Measurements from ENCODE around the gene ADAMTS2.

The ADAMTS2 gene

DNA sequence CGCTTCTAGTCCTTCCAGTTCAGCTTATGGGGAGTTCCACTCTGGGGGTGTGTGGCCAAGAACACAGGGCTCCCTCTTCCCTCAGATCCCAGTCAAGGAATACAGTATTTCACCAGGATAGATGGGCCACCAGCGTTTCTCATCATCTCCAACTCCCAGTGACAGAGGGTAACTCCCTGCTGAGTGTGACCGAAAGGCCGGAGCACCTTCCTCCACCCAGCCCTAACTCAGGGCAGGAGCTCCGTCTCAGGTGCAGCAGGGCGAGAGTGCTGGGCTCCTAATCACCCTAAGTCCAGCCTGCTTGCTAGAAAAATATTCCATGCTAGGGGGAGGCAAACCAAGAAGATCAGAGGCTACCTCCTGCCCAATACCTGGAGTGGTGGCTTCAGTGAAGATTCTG, 102.6 kb downstream of the ADAMTS2 start:
- Histone ChIP-seq H3K9me3 (ENCODE audit: control insufficient read depth in 1 of 2, low read length in 2 of 2) (peaks cover 0 to 2% of the 10 kb centered on the region in 2 donors), H3K27ac (ENCODE audit: low read length) (no peak overlapping the region), H3K27me3 (ENCODE audit: low read depth, low read length) (no peaks in the 10 kb centered on the region), H3K36me3 (ENCODE audit: control insufficient read depth in 1 of 2, insufficient read depth in 2 of 2, low read length in 2 of 2) (no peaks in the 10 kb centered on the region), H3K4me3 (ENCODE audit: low read depth in 1 of 2, low read length in 2 of 2) (no peak overlapping the region), H3K4me1 (ENCODE audit: control insufficient read depth in 1 of 2, insufficient read depth in 2 of 2, low read length in 2 of 2) (no peaks in the 10 kb centered on the region)

DNA sequence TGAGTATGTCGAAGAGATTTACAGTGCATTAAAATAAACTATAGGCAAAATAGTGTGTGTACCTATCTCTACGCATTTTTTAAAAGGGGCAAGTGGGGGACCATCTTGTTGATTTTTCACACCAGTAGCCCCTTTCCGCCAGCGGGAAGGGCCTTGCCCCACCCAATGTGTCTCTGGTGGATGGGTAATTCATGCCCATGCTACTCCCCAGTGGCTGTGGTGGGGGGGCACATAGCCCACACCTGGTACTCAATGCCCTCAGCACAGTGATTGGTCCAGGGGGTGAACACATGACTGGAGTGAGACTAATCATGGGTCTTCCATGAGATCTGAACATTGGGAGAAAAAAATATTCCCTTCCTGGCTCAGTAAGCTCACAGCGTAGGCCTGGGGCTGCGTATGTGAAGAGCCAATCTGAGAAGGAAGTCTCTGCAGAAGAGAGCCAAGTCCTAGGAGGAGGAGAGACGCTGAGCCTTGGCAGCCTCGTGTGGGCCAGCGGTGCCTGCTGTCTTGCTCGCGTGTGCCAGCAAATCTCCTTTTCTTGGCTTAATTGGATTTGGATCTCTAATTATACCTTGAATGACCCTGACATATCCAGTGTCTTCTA, 103.4 kb downstream of the ADAMTS2 start:
- no peaks in the 10 kb centered on the region for H3K36me3 ChIP-seq (ENCODE audit: control insufficient read depth in 1 of 2, insufficient read depth in 2 of 2, low read length in 2 of 2)
- no peaks in the 10 kb centered on the region for H3K27me3 ChIP-seq (ENCODE audit: low read depth, low read length)
- no peak overlapping the region for H3K27ac ChIP-seq (ENCODE audit: low read length)
- peaks cover 0 to 2% of the 10 kb centered on the region in 2 donors for H3K9me3 ChIP-seq (ENCODE audit: control insufficient read depth in 1 of 2, low read length in 2 of 2)
- no peak overlapping the region for H3K4me3 ChIP-seq (ENCODE audit: low read depth in 1 of 2, low read length in 2 of 2)
- H3K4me1 ChIP-seq (ENCODE audit: control insufficient read depth in 1 of 2, insufficient read depth in 2 of 2, low read length in 2 of 2) = no peaks in the 10 kb centered on the region

DNA sequence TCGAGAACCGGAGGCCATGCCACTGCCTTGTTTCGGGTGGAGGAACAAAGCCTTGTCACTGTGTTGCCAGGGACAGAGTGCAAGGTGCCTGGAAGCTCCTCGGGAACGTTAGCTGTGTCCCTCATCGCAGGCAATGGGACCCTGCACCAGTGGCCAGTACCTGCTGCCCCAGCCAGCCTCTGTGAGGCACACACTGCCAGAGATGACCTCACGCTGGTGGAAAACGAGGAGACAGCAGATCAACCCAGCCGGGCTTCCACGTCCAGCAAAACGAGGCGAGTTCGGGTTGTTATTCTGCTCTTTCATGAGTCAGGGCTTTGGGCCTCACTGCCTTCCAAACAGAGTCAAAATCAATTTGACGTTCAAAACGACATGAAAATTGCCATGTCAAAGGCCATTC, 104.1 kb downstream of the ADAMTS2 start:
- Histone ChIP-seq H3K4me3 (ENCODE audit: low read depth in 1 of 2, low read length in 2 of 2) (no peak overlapping the region), H3K27ac (ENCODE audit: low read length) (no peak overlapping the region)

DNA sequence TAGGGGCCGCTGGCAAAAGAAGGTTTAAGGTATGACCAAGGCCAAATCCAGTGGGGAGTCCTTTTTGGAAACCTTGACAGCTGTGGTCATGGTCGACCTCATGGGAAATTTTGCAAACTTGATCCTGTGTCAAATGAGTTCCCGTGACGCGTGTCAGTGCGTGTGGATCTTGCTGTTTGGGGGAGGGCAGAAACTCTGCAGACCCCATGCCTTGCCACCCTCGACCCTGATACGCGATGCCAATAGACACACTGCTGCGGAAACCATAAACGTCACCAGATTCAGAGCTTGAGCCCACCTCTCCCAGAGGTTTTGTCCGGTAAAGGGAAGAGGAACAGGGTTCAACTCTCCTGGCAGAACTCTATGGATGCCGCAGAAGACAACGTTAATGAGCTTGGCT, 104.7 kb downstream of the ADAMTS2 start:
- no peaks in the 10 kb centered on the region for H3K27me3 ChIP-seq (ENCODE audit: low read depth, low read length)
- no peaks in the 10 kb centered on the region for H3K36me3 ChIP-seq (ENCODE audit: control insufficient read depth in 1 of 2, insufficient read depth in 2 of 2, low read length in 2 of 2)
- no peak overlapping the region for H3K4me3 ChIP-seq (ENCODE audit: low read depth in 1 of 2, low read length in 2 of 2)
- peaks cover 0 to 2% of the 10 kb centered on the region in 2 donors for H3K9me3 ChIP-seq (ENCODE audit: control insufficient read depth in 1 of 2, low read length in 2 of 2)
- H3K27ac ChIP-seq (ENCODE audit: low read length) = no peak overlapping the region
- no peaks in the 10 kb centered on the region for H3K4me1 ChIP-seq (ENCODE audit: control insufficient read depth in 1 of 2, insufficient read depth in 2 of 2, low read length in 2 of 2)

More for the DNA sequence above, 104.1 kb downstream of the ADAMTS2 start:
- H3K9me3 ChIP-seq (ENCODE audit: control insufficient read depth in 1 of 2, low read length in 2 of 2) = peaks cover 0 to 2% of the 10 kb centered on the region in 2 donors
- H3K4me1 ChIP-seq (ENCODE audit: control insufficient read depth in 1 of 2, insufficient read depth in 2 of 2, low read length in 2 of 2) = no peaks in the 10 kb centered on the region
- no peaks in the 10 kb centered on the region for H3K27me3 ChIP-seq (ENCODE audit: low read depth, low read length)
- H3K36me3 ChIP-seq (ENCODE audit: control insufficient read depth in 1 of 2, insufficient read depth in 2 of 2, low read length in 2 of 2) = no peaks in the 10 kb centered on the region

DNA sequence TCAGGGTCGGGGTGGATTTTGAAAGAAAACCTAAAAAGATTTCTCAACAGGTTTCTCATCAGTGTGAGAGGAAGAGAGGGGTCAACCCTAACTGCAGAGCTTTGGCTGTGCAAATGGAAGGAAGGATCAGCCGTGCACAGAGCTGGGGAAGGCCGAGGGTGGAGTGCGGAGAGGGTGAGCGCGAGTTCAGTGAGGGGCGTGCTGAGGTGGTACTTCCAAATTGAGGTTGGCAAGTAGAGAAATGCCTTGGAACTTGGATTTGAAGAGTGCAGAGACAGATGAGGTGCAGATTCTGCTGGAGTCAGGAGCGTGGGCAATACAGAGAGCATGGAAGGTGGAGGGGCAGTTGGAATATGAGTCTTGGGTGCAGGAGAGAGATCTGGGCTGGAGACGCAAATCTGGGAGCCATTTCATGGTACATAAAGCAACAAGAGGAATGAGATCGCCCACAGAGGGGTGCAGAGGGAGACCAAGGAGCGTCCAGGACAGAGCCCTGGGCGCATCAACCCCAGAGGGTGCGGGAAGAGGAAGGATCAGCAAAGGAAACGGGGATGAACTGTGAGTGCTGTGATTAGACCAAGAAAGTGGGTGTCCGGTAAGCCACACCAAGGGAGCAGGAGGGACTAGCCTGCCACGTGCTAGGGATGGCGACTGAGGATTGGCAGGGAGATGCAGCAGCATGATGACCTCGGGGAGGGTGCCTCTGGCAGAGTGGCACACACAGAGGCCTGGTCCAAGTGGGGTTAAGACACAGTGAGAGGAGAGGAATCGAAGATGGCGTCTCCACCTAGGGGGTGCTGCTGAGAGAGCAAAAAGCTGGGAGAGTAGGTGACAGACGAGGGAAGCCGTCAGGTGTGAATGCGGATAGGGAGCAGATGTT, 105.8 kb downstream of the ADAMTS2 start:
- H3K27me3 ChIP-seq (ENCODE audit: low read depth, low read length) = no peaks in the 10 kb centered on the region
- H3K36me3 ChIP-seq (ENCODE audit: control insufficient read depth in 1 of 2, insufficient read depth in 2 of 2, low read length in 2 of 2) = no peaks in the 10 kb centered on the region
- no peak overlapping the region for H3K27ac ChIP-seq (ENCODE audit: low read length)
- H3K4me1 ChIP-seq (ENCODE audit: control insufficient read depth in 1 of 2, insufficient read depth in 2 of 2, low read length in 2 of 2) = no peaks in the 10 kb centered on the region
- H3K9me3 ChIP-seq (ENCODE audit: control insufficient read depth in 1 of 2, low read length in 2 of 2) = peaks cover 0 to 2% of the 10 kb centered on the region in 2 donors
- H3K4me3 ChIP-seq (ENCODE audit: low read depth in 1 of 2, low read length in 2 of 2) = no peak overlapping the region

DNA sequence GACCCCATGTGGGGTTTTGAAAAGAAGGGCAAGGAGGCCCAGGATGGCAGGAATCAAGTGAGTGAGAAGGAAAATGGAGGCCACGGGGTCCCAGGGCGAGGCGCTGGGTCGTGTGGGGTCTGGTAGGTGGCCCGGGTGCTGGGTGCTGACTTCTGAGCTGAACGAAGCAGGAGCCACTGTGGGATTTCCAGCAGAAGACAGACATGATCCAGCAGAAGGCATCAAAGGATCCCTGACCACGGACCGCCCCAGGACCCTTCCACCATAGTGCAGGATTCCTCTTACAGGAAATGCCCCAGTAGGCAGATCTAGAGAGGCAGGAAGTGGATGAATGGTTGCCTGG, 106.7 kb downstream of the ADAMTS2 start:
- no peaks in the 10 kb centered on the region for H3K36me3 ChIP-seq (ENCODE audit: control insufficient read depth in 1 of 2, insufficient read depth in 2 of 2, low read length in 2 of 2)
- H3K9me3 ChIP-seq (ENCODE audit: control insufficient read depth in 1 of 2, low read length in 2 of 2) = no peaks in the 10 kb centered on the region
- no peak overlapping the region for H3K27ac ChIP-seq (ENCODE audit: low read length)
- H3K4me1 ChIP-seq (ENCODE audit: control insufficient read depth in 1 of 2, insufficient read depth in 2 of 2, low read length in 2 of 2) = no peaks in the 10 kb centered on the region
- H3K4me3 ChIP-seq (ENCODE audit: low read depth in 1 of 2, low read length in 2 of 2) = no peak overlapping the region
- no peaks in the 10 kb centered on the region for H3K27me3 ChIP-seq (ENCODE audit: low read depth, low read length)

DNA sequence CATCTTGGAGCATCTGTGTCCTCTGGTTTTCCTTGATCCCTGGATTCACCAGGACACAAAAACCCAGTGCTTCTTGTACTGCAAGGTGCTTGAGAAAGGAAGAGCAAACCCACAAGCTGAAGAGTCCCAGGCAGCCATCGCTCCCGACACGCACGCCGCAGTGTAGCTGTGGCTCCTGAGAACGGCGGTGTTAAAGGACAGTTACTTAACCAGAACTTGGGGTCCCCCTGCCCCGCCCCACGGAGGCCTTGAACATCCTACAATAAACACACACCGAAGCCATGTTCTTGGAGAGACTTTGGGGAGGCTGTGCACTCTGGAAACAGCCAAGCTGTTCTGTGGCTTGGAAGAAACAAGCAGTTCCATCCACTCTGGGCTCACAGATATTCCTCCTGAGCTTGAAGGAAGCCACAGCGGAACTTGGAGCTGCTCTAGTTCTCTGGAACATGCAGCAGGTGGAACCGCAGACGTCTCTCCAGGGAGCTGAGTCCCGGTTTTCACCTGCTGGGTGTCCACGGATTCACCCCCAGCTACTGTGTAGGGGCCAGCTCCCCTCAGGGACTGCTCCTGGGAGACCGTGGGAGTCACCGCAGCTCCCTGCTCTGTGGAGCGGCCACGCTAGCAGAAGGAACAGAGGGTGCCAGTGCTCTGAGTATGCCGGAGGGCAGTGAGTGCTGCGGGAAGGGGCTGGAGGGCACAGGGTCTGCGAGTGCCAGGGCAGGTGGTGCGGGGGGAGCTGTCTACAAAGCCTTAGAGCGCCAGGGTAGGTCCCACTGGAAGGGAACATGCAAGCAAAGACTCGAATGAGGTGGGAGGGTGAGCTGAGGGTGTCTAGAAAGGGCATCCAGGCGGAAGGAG, 107.3 kb downstream of the ADAMTS2 start:
- Histone ChIP-seq H3K27ac (ENCODE audit: low read length) (no peak overlapping the region), H3K4me1 (ENCODE audit: control insufficient read depth in 1 of 2, insufficient read depth in 2 of 2, low read length in 2 of 2) (no peaks in the 10 kb centered on the region), H3K4me3 (ENCODE audit: low read depth in 1 of 2, low read length in 2 of 2) (no peak overlapping the region), H3K27me3 (ENCODE audit: low read depth, low read length) (no peaks in the 10 kb centered on the region), H3K36me3 (ENCODE audit: control insufficient read depth in 1 of 2, insufficient read depth in 2 of 2, low read length in 2 of 2) (no peaks in the 10 kb centered on the region), H3K9me3 (ENCODE audit: control insufficient read depth in 1 of 2, low read length in 2 of 2) (no peaks in the 10 kb centered on the region)

DNA sequence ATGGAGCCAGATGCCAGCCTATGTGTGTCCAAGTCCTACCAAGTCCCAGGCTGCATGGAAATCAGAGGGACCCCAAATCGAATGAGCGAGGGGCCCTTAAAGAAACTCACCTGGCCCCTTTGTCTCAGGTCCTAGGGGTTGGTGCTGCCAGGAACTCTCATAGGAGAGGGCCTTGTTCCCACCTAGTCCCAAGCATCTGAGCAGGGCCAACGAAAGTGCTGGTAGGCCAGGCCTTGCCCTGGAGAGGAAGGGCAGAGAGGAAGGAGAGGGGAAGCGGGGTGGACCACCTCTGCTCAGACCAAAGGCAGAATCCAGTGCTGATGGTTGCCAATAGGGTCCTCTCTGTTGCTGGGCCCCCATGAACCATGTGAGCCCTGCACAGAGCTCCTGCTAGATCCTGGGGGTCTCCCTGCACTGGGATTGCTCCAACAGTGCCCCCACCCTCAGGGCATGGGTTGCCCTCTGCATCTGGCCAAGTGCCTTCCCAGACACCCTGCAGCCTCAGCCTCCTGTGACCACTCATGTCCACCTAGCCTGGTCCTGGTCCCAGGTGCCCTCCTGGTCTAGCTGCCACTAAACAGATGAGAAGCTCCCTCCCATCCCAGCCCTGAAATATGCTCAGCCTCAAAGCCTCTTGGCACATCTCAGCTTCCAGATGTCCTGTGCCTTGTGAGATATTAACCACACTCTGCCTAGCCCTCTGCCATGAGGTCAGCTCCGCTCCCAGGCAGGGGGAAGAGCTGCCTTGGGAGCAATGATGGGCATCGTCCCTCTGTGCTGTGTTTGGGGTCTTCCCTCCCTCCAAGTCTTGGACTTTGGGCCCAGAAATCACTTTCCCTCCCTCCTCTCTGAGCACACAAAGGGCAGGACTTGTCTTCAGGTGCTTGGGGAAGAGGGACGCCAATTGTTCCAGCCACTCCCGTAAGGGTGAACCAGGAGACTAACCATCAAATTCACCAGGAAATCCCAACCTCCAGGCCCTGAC, 109.6 kb downstream of the ADAMTS2 start:
- H3K27me3 ChIP-seq (ENCODE audit: low read depth, low read length) = no peaks in the 10 kb centered on the region
- H3K4me3 ChIP-seq (ENCODE audit: low read depth in 1 of 2, low read length in 2 of 2) = no peak overlapping the region
- no peaks in the 10 kb centered on the region for H3K4me1 ChIP-seq (ENCODE audit: control insufficient read depth in 1 of 2, insufficient read depth in 2 of 2, low read length in 2 of 2)
- H3K27ac ChIP-seq (ENCODE audit: low read length) = no peak overlapping the region
- no peaks in the 10 kb centered on the region for H3K9me3 ChIP-seq (ENCODE audit: control insufficient read depth in 1 of 2, low read length in 2 of 2)
- no peaks in the 10 kb centered on the region for H3K36me3 ChIP-seq (ENCODE audit: control insufficient read depth in 1 of 2, insufficient read depth in 2 of 2, low read length in 2 of 2)

DNA sequence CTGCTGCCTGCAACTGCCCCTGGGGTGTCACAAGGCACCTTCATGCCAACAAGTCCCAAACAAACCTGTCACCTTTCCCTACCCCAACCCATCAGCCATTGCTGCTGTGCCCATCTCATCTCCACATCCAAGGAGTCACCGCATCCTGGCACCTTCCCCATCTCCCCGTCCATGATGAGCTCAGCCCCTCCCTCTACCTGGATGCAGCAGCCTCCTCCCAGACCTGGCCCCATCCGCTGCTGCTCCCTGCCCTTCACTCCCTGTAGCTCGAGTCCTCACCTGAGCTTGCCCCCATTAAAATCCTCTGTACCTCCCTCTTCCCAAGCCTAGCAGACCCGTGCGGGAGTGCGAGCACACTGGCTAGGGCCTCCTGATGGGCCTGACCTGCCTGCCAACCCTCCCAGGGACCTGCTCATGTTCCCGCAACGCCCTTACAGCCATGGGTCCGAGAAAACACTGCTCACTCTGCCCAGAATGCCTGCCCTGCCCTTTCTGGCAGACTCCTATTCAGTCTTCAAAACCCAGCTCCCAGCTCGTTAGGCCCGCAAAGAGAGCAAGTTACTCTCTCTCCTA, 110.6 kb downstream of the ADAMTS2 start:
- H3K9me3 ChIP-seq (ENCODE audit: control insufficient read depth in 1 of 2, low read length in 2 of 2) = no peaks in the 10 kb centered on the region
- no peak overlapping the region for H3K27ac ChIP-seq (ENCODE audit: low read length)
- no peaks in the 10 kb centered on the region for H3K4me1 ChIP-seq (ENCODE audit: control insufficient read depth in 1 of 2, insufficient read depth in 2 of 2, low read length in 2 of 2)
- no peak overlapping the region for H3K4me3 ChIP-seq (ENCODE audit: low read depth in 1 of 2, low read length in 2 of 2)
- H3K27me3 ChIP-seq (ENCODE audit: low read depth, low read length) = no peaks in the 10 kb centered on the region
- H3K36me3 ChIP-seq (ENCODE audit: control insufficient read depth in 1 of 2, insufficient read depth in 2 of 2, low read length in 2 of 2) = no peaks in the 10 kb centered on the region

DNA sequence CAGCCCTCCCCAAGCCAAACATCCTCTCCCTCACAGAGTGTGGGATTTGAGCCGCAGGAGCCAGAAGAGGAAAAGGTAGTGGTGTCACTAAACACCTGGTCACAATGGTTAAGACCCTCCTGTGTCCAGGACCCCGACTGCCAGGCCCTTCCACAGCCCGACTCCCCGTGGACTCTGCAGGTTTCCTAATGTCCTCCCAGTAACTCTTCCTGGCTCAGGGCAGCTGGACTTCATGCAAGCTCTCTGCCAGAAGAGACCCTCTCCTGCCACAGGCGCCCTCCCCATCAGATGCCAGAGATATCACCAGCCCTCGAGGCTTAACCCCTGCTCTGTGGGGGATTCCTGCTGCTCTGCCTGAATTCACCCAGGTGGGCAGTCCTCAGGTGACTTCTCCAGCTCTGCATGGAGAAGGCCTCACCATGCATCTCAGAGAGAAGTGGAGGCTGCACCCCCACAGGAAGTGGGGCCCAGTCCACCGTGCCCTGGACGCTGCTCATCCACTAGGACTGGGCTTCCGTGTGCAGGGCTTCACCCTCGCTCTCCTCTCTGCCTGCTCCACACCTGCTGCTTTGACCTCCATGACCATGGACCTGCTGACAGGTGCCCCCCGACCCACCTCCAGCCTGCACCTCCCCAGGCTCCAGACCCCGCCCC, 111.2 kb downstream of the ADAMTS2 start:
- no peak overlapping the region for H3K27ac ChIP-seq (ENCODE audit: low read length)
- H3K9me3 ChIP-seq (ENCODE audit: control insufficient read depth in 1 of 2, low read length in 2 of 2) = no peaks in the 10 kb centered on the region
- no peak overlapping the region for H3K4me3 ChIP-seq (ENCODE audit: low read depth in 1 of 2, low read length in 2 of 2)
- no peaks in the 10 kb centered on the region for H3K27me3 ChIP-seq (ENCODE audit: low read depth, low read length)
- H3K4me1 ChIP-seq (ENCODE audit: control insufficient read depth in 1 of 2, insufficient read depth in 2 of 2, low read length in 2 of 2) = no peaks in the 10 kb centered on the region
- H3K36me3 ChIP-seq (ENCODE audit: control insufficient read depth in 1 of 2, insufficient read depth in 2 of 2, low read length in 2 of 2) = no peaks in the 10 kb centered on the region

Measured in muscle layer of duodenum (tissue), 2 donors.